ENCODE measurements around the gene ASZ1.
"Not testable (repeated sequence)": the region's sequence is repeated elsewhere in the genome, so short reads cannot be mapped to it uniquely, and the experiment has no call there.

The ASZ1 gene

GRCh38 chr7:117424090-117424829 is 3.0 kb downstream of the ASZ1 start:
- no peak overlapping the region for H3K4me3 ChIP-seq (ENCODE audit: low read depth, low read length)
- no peak for TF ChIP-seq CTCF (IDR thresholded peaks at IDR 0.05; ENCODE audit: borderline replicate concordance, insufficient read depth, low read depth, low read length)

- H3K4me3 ChIP-seq (ENCODE audit: low read depth, low read length) = not testable (repeated sequence)
Measured at GRCh38 chr7:117414591-117414990, 12.7 kb downstream of the ASZ1 start.

- TF ChIP-seq CTCF (IDR thresholded peaks at IDR 0.05; ENCODE audit: borderline replicate concordance, insufficient read depth, low read depth, low read length) = no peak
- H3K4me3 ChIP-seq (ENCODE audit: low read depth, low read length) = no peak overlapping the region
Measured at GRCh38 chr7:117412946-117413559, 14.2 kb downstream of the ASZ1 start.

- no peak for TF ChIP-seq CTCF (IDR thresholded peaks at IDR 0.05; ENCODE audit: borderline replicate concordance, insufficient read depth, low read depth, low read length)
- H3K4me3 ChIP-seq (ENCODE audit: low read depth, low read length) = no peak overlapping the region
Measured at GRCh38 chr7:117412390-117412789, 14.9 kb downstream of the ASZ1 start.

- TF ChIP-seq CTCF (IDR thresholded peaks at IDR 0.05; ENCODE audit: borderline replicate concordance, insufficient read depth, low read depth, low read length) = no peak
- no peak overlapping the region for H3K4me3 ChIP-seq (ENCODE audit: low read depth, low read length)
Measured at GRCh38 chr7:117411539-117411938, 15.8 kb downstream of the ASZ1 start.

- no peak for TF ChIP-seq CTCF (IDR thresholded peaks at IDR 0.05; ENCODE audit: borderline replicate concordance, insufficient read depth, low read depth, low read length)
- no peak overlapping the region for H3K4me3 ChIP-seq (ENCODE audit: low read depth, low read length)
Measured at GRCh38 chr7:117408831-117409230, 18.5 kb downstream of the ASZ1 start.

- TF ChIP-seq CTCF (IDR thresholded peaks at IDR 0.05; ENCODE audit: borderline replicate concordance, insufficient read depth, low read depth, low read length) = no peak
- no peak overlapping the region for H3K4me3 ChIP-seq (ENCODE audit: low read depth, low read length)
Measured at GRCh38 chr7:117405519-117405918, 21.8 kb downstream of the ASZ1 start.
